Sigmoid colon (tissue), 4 donors: ENCODE results near the gene FEN1.

Source experiments
- POLR2A ChIP-seq, 2 donors: fragments of 450-650 bp; IDR thresholded peaks; one replicate each; pipeline ENCODE4 v1.6.1; 2016; ENCODE audit warnings: antibody characterized with exemption in 2 of 2, mild to moderate bottlenecking in 2 of 2, moderate library complexity in 2 of 2
- POLR2AphosphoS5 ChIP-seq, 4 donors: sonication (generic); formaldehyde crosslinking; IDR thresholded peaks; one replicate each; pipeline ENCODE4 v1.6.1; 2017; ENCODE audit warnings: antibody characterized with exemption in 4 of 4

GRCh38 chr11:61839742-61840141 is 47.0 kb downstream of the FEN1 start:
- TF ChIP-seq POLR2A (IDR thresholded peaks at IDR 0.05) (no peak), POLR2AphosphoS5 (IDR thresholded peaks at IDR 0.05) (no peak)
